K562 (cell line): Measurements from ENCODE around the gene KCNJ15.

Source experiments
- HBP1 ChIP-seq: fragments of 450-650 bp; formaldehyde crosslinking; IDR thresholded peaks from 2 replicates; pipeline ENCODE4 v1.4.0; 2022; ENCODE audit warnings: missing genetic modification characterization
- LEF1 ChIP-seq: fragments of 450-650 bp; IDR thresholded peaks from 2 replicates; pipeline ENCODE4 v1.6.1; 2016; ENCODE audit warnings: mild to moderate bottlenecking

- TF ChIP-seq LEF1: no peak
- no peak for TF ChIP-seq HBP1 (CRISPR knock-in tag)
These were observed 876 bp downstream of the KCNJ15 start for GRCh38 chr21:38257667-38258066.
